ENCODE measurements around the gene XPR1.

DNA sequence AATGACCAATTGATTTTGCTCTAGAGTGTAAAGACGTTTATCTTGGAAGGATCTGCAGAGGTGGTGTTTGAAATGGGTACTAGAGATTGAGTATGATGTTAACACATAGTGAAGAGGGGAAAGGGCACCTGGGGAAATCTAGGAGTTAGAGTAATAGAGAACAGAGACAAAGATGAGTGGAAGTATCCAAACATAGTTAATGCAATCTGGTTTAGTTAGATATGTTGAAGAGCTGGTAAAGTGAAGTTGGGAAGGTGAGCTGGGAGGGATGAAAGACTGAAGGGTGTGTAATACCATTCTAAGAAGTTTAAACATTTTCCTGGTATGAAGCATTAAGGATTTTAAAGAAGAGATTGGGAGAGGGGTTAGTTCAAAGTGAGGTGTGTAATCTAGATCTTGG is 11.0 kb downstream of the XPR1 start:
- TF ChIP-seq, protein P1, sequence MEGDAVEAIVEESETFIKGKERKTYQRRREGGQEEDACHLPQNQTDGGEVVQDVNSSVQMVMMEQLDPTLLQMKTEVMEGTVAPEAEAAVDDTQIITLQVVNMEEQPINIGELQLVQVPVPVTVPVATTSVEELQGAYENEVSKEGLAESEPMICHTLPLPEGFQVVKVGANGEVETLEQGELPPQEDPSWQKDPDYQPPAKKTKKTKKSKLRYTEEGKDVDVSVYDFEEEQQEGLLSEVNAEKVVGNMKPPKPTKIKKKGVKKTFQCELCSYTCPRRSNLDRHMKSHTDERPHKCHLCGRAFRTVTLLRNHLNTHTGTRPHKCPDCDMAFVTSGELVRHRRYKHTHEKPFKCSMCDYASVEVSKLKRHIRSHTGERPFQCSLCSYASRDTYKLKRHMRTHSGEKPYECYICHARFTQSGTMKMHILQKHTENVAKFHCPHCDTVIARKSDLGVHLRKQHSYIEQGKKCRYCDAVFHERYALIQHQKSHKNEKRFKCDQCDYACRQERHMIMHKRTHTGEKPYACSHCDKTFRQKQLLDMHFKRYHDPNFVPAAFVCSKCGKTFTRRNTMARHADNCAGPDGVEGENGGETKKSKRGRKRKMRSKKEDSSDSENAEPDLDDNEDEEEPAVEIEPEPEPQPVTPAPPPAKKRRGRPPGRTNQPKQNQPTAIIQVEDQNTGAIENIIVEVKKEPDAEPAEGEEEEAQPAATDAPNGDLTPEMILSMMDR (IDR thresholded peaks at IDR 0.05) = no peak
- TF ChIP-seq POLR2A (IDR thresholded peaks at IDR 0.05) = no peak
- TF ChIP-seq POLR2AphosphoS5 (IDR thresholded peaks at IDR 0.05) = no peak
